ENCODE data around the gene XRCC4.
A peak's percentile ranks its signal among the peaks of the same experiment; 100 is the strongest.

XRCC4 gene

GRCh38 chr5:83069096-83069799, 8.1 kb upstream of the XRCC4 start:
- DNase-seq (ENCODE audit: insufficient read length, low spot score) (no peak), FAIRE-seq (no peak)

GRCh38 chr5:83071286-83072051, 5.9 kb upstream of the XRCC4 start:
- DNase-seq (ENCODE audit: insufficient read length, low spot score) (no peak), FAIRE-seq (no peak)

- no peak for FAIRE-seq
- no peak for DNase-seq (ENCODE audit: insufficient read length, low spot score)
Measured at GRCh38 chr5:83072966-83073365, 4.4 kb upstream of the XRCC4 start.

- FAIRE-seq, result no peak
- peak; percentile 2 for DNase-seq (ENCODE audit: insufficient read length, low spot score)
Measured at GRCh38 chr5:83077662-83078261, 415 bp downstream of the XRCC4 start.

- FAIRE-seq (no peak), DNase-seq (ENCODE audit: insufficient read length, low spot score) (no peak)
Measured at GRCh38 chr5:83082750-83083149, 5.4 kb downstream of the XRCC4 start.

- FAIRE-seq (no peak), DNase-seq (ENCODE audit: insufficient read length, low spot score) (no peak)
Measured at GRCh38 chr5:83084336-83084735, 7.0 kb downstream of the XRCC4 start.

- no peak for DNase-seq (ENCODE audit: insufficient read length, low spot score)
- FAIRE-seq, result no peak
Measured at GRCh38 chr5:83085106-83085505, 7.8 kb downstream of the XRCC4 start.

- FAIRE-seq, result no peak
- DNase-seq (ENCODE audit: insufficient read length, low spot score), result no peak
Measured at GRCh38 chr5:83090169-83090568, 12.8 kb downstream of the XRCC4 start.

GRCh38 chr5:83092619-83093018, 15.3 kb downstream of the XRCC4 start:
- DNase-seq (ENCODE audit: insufficient read length, low spot score) (no peak), FAIRE-seq (no peak)

- FAIRE-seq (no peak), DNase-seq (ENCODE audit: insufficient read length, low spot score) (no peak)
Measured at GRCh38 chr5:83093692-83094091, 16.3 kb downstream of the XRCC4 start.

- FAIRE-seq, result no peak
- DNase-seq (ENCODE audit: insufficient read length, low spot score), result no peak
Measured at GRCh38 chr5:83095163-83095956, 18.0 kb downstream of the XRCC4 start.

GRCh38 chr5:83095957-83096539, 18.7 kb downstream of the XRCC4 start:
- peak; percentile 28 for FAIRE-seq
- DNase-seq (ENCODE audit: insufficient read length, low spot score), result peak; percentile 45

GRCh38 chr5:83096660-83097339, 19.5 kb downstream of the XRCC4 start:
- FAIRE-seq (no peak), DNase-seq (ENCODE audit: insufficient read length, low spot score) (no peak)

GRCh38 chr5:83097689-83098231, 20.4 kb downstream of the XRCC4 start:
- DNase-seq (ENCODE audit: insufficient read length, low spot score) (no peak), FAIRE-seq (no peak)

GRCh38 chr5:83099001-83099400, 21.7 kb downstream of the XRCC4 start:
- no peak for DNase-seq (ENCODE audit: insufficient read length, low spot score)
- FAIRE-seq, result no peak

- FAIRE-seq (no peak), DNase-seq (ENCODE audit: insufficient read length, low spot score) (no peak)
Measured at GRCh38 chr5:83099445-83099844, 22.1 kb downstream of the XRCC4 start.

- FAIRE-seq, result no peak
- DNase-seq (ENCODE audit: insufficient read length, low spot score), result no peak
Measured at GRCh38 chr5:83101514-83101913, 24.2 kb downstream of the XRCC4 start.

GRCh38 chr5:83102364-83102980, 25.1 kb downstream of the XRCC4 start:
- FAIRE-seq (no peak), DNase-seq (ENCODE audit: insufficient read length, low spot score) (no peak)

GRCh38 chr5:83104021-83104420, 26.7 kb downstream of the XRCC4 start:
- no peak for FAIRE-seq
- no peak for DNase-seq (ENCODE audit: insufficient read length, low spot score)

Measured in HTR-8/SVneo (cell line).